Stimulated activated naive CD8-positive, alpha-beta T cell treated with anti-CD3 and anti-CD28 coated beads, Interleukin-15, amount 100 ng/mL, for 72 hours (primary cell): ENCODE results near the gene TNNI2.
A peak's percentile ranks its signal among the peaks of the same experiment; 100 is the strongest.
"Not testable (repeated sequence)": the region's sequence is repeated elsewhere in the genome, so short reads cannot be mapped to it uniquely, and the experiment has no call there.

Experiments
- ATAC-seq: fragments of 150-1000 bp; cut with Tn5 transposase; 2 replicates; pipeline ENCODE4 v1.10.0; 2021; ENCODE audit warnings: mild to moderate bottlenecking, moderate library complexity
- DNase-seq, 2 donors: peaks; one replicate each; pipeline ENCODE4 v3.0.0; 2021 to 2022
- H3K27ac Mint-ChIP-seq, 2 donors: one replicate each; pipeline ENCODE4 v1.8.0; 2022; ENCODE audit warnings: mild to moderate bottlenecking in 2 of 2, mixed read lengths in 2 of 2, moderate library complexity in 2 of 2
- H3K27me3 Mint-ChIP-seq: one replicate; pipeline ENCODE4 v1.8.0; 2022; ENCODE audit warnings: mixed read lengths
- H3K4me1 Mint-ChIP-seq: one replicate; pipeline ENCODE4 v1.8.0; 2022; ENCODE audit warnings: mild to moderate bottlenecking, mixed read lengths
- H3K4me3 Mint-ChIP-seq, 2 donors: one replicate each; pipeline ENCODE4 v1.8.0; 2022; ENCODE audit warnings: mild to moderate bottlenecking in 2 of 2, mixed read lengths in 2 of 2, moderate library complexity in 1 of 2
- H3K9me3 Mint-ChIP-seq, 2 donors: one replicate each; pipeline ENCODE4 v1.8.0; 2022; ENCODE audit warnings: mixed read lengths in 2 of 2

The TNNI2 gene

DNA sequence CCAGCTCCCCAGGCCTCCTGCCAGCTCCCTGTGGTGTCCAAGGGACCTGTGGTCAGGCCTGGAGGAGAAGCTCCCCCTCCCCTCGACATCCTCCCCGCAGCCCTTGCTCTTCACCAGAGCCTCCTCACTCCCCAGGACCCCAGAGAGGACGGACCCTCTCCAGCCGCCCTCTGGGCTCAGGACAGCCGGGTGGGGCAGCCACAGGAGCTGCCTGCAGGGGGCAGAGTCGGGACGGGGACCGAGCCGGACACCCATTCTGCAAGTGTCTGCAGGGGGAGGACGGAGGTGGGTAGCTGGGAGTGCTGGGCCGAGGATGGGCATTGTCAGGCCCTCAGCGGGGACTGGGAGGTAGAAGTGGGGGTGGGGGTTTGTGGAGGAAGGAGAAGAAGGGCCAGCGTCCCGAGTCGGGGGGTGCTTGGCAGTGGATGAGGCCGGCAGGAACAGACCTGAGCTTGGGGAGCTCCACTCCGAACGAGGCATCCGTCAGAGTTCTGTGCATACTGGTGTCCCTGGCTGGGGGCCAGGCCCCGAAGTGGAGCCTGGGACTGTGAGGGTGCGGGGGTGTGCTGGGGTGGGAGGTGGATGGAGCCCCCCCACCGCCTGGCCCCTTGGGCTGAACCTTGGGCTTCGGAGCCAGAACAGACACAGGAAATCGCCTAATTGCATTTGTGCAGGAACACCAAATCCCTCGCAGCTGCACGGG, 37.7 kb downstream of the TNNI2 start:
- no peaks in the 10 kb centered on the region for H3K9me3 Mint-ChIP-seq
- ATAC-seq (no peak), DNase-seq (peak in 1 of 2 donors; percentile 27)
- no peak overlapping the region for H3K4me3 Mint-ChIP-seq
- peaks cover 82% of the 10 kb centered on the region for H3K4me1 Mint-ChIP-seq
- H3K27me3 Mint-ChIP-seq = no peaks in the 10 kb centered on the region
- H3K27ac Mint-ChIP-seq = no peak overlapping the region

- H3K27ac Mint-ChIP-seq = no peak overlapping the region
- DNase-seq (no peak), ATAC-seq (no peak)
- H3K4me3 Mint-ChIP-seq = no peak overlapping the region
- no peaks in the 10 kb centered on the region for H3K27me3 Mint-ChIP-seq
- H3K4me1 Mint-ChIP-seq = peaks cover 79% of the 10 kb centered on the region
- no peaks in the 10 kb centered on the region for H3K9me3 Mint-ChIP-seq
Observed at GRCh38 chr11:1877211-1878136, 38.7 kb downstream of the TNNI2 start.

GRCh38 chr11:1878137-1879031, 39.6 kb downstream of the TNNI2 start:
- H3K9me3 Mint-ChIP-seq = no peaks in the 10 kb centered on the region
- peak in 1 of 2 donors; percentile 10 for DNase-seq
- no peaks in the 10 kb centered on the region for H3K27me3 Mint-ChIP-seq
- H3K27ac Mint-ChIP-seq = no peak overlapping the region
- H3K4me3 Mint-ChIP-seq = no peak overlapping the region
- peaks cover 71% of the 10 kb centered on the region for H3K4me1 Mint-ChIP-seq
- ATAC-seq = no peak

DNA sequence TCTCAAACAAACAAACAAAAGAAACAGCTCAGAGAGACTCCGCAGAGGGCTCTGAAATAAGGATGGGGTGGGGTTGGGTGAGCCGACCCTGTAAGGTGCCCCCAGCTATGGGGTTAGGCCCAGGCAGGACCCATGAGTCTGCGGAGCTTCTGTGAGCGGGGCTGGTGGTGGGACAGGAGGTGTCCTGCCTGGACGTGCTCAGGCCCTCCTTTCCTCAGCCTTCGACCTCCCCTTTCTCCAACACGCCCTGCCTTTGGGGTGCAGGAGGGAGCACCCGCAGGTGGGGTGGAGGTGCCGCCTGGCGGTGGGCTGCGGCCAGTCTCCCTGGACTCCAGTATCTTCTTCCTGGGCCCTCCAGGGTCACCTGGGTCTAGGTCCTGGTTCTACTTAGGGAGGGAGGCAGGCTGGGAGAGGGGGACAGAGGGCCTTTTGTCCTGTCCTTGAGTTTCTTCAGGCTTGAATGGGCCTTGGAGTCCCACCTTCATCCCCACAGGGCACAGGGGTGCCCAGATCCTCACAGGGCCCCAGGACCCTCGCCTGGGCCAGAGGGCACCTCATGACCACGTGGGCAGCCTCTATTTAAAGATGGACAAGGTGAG, 40.7 kb downstream of the TNNI2 start:
- Mint-ChIP-seq H3K4me3 (no peak overlapping the region), H3K27ac (no peak overlapping the region), H3K9me3 (no peaks in the 10 kb centered on the region), H3K27me3 (no peaks in the 10 kb centered on the region), H3K4me1 (peaks cover 67% of the 10 kb centered on the region)
- ATAC-seq (no peak), DNase-seq (no peak)

DNA sequence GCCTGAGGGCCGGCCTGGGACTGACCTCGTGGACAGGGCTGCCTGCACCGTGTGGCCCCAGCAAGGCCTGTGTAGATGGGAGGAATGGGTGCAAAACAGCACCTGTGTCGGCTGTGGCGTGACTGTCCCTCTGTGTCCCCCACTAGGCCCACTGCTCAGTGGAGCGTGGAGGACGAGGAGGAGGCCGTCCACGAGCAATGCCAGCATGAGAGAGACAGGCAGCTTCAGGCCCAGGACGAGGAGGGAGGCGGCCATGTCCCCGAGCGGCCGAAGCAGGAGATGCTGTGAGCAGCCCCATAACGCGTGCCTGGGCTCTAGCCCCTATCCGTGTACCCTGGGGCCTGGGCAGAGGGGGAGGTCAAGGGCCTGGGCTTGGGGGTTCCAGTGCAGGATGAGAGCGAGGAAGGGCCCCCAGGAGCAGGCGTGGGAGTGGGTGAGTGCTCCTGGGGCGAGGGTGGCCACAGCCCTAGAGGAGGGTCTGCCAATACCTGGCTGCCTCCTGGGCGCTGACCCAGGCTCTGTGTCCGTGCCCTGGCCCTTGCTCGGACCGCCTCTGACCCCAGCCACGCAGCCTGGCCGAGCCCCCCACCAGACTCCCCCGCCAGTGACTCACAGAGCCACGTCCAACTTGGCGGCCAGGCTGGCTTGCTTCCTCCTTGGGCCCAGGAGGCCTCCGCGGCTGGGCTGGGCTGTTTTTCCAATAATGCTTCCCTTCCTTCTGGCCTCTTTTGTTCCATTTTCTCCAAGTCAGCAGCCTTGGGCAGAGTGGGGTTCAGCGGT, 41.4 kb downstream of the TNNI2 start:
- no peak overlapping the region for H3K4me3 Mint-ChIP-seq
- ATAC-seq = no peak
- DNase-seq = peak in 1 of 2 donors; percentile 9

DNA sequence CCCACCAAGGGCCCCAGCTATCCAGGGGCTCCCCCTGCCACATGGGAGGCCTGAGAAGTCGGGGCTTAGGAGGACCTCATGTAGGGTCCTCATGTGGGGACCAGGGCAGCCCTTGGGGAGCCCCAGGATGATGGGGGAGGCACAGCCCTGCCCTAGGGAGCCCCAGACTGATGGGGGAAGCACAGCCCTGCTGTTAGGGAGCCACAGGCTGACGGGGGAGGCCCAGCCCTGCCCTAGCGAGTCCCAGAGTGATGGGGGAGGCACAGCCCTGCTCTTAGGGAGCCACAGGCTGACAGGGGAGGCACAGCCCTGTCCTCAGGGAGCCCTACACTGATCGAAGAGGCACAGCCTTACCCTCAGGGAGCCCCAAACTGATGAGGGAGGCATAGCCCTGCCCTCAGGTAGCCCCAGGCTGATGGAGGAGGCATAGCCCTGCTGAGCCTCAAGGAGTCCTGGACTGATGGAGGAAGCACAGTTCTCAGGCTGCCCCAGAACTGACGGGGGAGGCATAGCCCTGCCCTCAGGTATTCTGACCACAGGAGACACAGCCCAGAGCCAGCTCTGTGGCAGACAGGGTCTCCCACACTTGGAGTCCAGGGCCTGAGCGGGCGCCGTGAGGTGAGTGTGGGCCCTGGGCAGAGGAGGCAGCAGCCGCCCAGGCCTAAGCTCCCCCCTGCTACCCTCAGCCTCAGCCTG, 42.1 kb downstream of the TNNI2 start:
- H3K4me3 Mint-ChIP-seq = no peak overlapping the region
- H3K4me1 Mint-ChIP-seq = peaks cover 56% of the 10 kb centered on the region
- ATAC-seq (peak; percentile 9), DNase-seq (peak in 1 of 2 donors; percentile 14)
- no peaks in the 10 kb centered on the region for H3K9me3 Mint-ChIP-seq
- no peaks in the 10 kb centered on the region for H3K27me3 Mint-ChIP-seq
- peak overlapping the region in 1 of 2 donors; percentile 92 for H3K27ac Mint-ChIP-seq

More for the DNA sequence above, 41.4 kb downstream of the TNNI2 start:
- Mint-ChIP-seq H3K4me1 (peaks cover 64% of the 10 kb centered on the region), H3K27me3 (no peaks in the 10 kb centered on the region), H3K9me3 (no peaks in the 10 kb centered on the region), H3K27ac (peak overlapping the region in 1 of 2 donors; percentile 92)

- Mint-ChIP-seq H3K27me3 (no peaks in the 10 kb centered on the region), H3K4me3 (peak overlapping the region in 1 of 2 donors; percentile 22), H3K9me3 (no peaks in the 10 kb centered on the region), H3K27ac (no peak overlapping the region), H3K4me1 (peaks cover 49% of the 10 kb centered on the region)
- DNase-seq (peak in 1 of 2 donors; percentile 13), ATAC-seq (peak; percentile 27)
Observed at GRCh38 chr11:1881442-1882264, 42.9 kb downstream of the TNNI2 start.

DNA sequence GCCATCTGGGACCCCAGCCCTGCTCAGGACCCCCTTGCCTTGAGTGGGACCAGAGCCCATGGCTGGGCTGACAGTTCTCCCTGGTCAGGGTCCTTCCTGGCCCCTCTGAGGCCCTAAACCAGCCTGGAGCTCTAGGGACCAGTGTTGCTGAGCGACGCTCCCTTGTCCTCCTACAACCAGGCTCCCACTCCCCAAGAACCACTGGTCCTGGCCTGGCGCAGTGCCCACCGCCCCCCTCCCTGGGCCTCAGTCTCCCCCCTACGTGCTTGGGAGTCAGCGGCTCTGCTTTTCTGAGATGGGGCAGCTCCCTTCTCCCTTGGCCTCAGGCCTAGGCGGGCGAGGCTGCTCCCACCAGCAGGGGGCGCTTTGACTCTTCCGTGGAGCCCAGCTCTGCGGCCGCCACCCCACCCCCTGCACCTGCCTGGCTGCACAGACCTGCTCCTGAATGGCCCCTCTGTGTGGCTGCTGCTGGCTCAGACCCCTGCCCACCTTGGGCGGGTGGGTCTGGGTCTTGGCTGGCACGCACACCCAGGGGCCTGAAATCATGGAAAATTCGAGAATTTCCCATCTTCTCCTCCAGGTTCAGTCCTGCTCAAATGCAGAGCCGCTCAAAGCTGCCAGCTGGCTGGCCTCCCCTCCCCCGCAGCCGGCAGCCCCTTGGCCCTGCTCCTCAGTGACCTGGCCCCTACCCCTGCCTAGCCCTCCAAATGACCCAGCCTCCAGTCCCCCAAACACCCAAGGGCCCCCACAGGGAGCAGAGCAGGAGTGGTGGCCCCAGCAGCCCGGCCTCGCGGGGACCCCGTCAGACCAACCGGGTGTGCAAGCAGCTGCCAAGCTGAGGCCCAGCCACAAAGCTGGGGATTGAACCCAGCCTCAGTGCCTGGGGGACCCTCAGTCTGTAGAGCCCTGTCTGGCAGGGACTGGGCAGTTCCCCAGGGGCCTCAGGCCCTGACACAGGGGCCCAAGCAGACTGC, 43.8 kb downstream of the TNNI2 start:
- Mint-ChIP-seq H3K4me1 (peaks cover 44% of the 10 kb centered on the region), H3K4me3 (peak overlapping the region in 1 of 2 donors; percentile 22), H3K27me3 (no peaks in the 10 kb centered on the region), H3K27ac (peak overlapping the region in 1 of 2 donors; percentile 19), H3K9me3 (no peaks in the 10 kb centered on the region)
- DNase-seq (peak; percentile 80 to 82), ATAC-seq (peak; percentile 87)

DNA sequence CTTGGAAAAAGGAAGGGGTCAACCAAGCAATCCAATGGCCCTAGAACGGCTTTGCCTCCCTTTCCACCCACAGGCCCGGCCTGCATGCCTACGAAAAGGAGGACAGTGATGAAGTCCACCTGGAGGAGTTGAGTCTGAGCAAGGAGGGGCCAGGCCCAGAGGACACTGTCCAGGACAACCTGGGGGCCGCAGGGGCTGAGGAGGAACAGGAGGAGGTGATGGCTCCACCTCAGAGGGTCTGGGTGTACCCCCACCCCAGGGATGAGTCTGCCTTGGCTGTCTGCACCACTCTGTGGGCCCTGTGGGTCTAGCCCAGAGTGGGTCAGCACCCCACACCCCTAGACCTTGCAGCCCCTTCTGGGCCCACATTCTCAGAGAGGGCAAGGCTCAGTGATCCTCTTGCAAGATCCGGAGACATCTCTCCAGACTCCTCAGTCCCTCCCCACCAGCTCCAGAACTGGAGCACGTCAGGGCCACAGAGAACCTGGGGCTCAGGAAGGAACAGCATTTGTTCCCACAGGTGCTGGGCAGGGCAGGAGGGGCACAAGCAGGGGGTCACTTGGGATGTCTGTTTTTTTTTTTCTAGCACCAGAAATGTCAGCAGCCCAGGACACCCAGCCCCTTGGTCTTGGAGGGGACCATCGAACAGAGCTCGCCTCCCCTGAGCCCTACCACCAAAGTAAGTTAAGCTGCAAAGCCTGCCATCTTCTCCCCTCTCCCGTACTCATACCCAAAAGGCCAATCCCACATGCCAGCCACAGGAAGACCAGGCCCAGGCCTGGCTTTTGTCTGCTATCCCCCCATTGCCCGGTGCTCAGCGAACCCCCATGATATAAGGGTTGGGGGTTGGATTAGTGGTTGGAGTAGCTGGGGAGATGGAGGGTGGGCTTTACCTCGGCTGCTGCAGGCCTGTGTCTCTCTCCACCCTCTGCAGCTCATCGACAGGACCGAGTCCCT, 44.8 kb downstream of the TNNI2 start:
- Mint-ChIP-seq H3K27me3 (no peaks in the 10 kb centered on the region), H3K4me3 (no peak overlapping the region), H3K9me3 (no peaks in the 10 kb centered on the region), H3K4me1 (peaks cover 48% of the 10 kb centered on the region), H3K27ac (no peak overlapping the region)
- DNase-seq (no peak), ATAC-seq (no peak)

DNA sequence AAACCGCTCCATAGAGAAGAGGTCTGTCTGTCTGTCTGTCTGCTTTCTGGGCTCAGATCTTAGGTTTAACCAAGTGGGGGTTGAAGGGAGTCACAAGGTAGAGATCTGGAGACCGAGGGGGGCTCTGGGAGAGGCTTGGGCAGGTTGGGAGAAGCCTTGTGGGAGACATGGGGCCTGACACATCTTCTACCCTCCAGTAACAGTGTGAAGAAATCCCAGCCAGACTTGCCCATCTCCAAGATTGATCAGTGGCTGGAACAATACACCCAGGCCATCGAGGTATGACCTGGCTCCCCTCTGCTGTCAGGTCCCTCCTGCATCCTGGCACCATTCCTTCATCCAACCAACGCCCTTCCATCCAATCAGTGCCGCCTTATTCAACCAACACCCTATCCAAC, 45.5 kb downstream of the TNNI2 start:
- no peak for ATAC-seq
- H3K27ac Mint-ChIP-seq = no peak overlapping the region
- DNase-seq = no peak
- H3K4me3 Mint-ChIP-seq = no peak overlapping the region
- H3K4me1 Mint-ChIP-seq = peaks cover 48% of the 10 kb centered on the region
- H3K27me3 Mint-ChIP-seq = no peaks in the 10 kb centered on the region
- H3K9me3 Mint-ChIP-seq = no peaks in the 10 kb centered on the region

DNA sequence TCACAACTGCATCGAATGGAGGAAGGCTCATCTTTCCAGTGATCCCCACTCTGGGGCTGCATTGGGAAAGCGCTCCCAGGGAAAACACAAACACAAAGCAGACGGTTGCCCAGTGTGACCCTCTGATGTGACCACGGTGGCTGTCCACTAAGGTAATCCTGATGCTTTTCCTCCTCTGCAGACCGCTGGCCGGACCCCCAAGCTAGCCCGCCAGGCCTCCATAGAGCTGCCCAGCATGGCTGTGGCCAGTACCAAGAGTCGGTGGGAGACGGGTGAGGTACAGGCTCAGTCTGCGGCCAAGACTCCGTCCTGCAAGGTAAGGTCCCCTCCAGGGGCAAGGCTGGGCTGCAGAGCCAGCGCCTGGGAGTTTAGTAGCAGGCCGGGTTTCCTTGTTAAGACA, 47.8 kb downstream of the TNNI2 start:
- peaks cover 49% of the 10 kb centered on the region for H3K4me1 Mint-ChIP-seq
- H3K9me3 Mint-ChIP-seq, H3K27me3 Mint-ChIP-seq, H3K27ac Mint-ChIP-seq, DNase-seq, ATAC-seq, H3K4me3 Mint-ChIP-seq: not testable (repeated sequence)
